Measurements from ENCODE around the gene KLHL6.
"Not testable (repeated sequence)": the region's sequence is repeated elsewhere in the genome, so short reads cannot be mapped to it uniquely, and the experiment has no call there.

Gene KLHL6

DNA sequence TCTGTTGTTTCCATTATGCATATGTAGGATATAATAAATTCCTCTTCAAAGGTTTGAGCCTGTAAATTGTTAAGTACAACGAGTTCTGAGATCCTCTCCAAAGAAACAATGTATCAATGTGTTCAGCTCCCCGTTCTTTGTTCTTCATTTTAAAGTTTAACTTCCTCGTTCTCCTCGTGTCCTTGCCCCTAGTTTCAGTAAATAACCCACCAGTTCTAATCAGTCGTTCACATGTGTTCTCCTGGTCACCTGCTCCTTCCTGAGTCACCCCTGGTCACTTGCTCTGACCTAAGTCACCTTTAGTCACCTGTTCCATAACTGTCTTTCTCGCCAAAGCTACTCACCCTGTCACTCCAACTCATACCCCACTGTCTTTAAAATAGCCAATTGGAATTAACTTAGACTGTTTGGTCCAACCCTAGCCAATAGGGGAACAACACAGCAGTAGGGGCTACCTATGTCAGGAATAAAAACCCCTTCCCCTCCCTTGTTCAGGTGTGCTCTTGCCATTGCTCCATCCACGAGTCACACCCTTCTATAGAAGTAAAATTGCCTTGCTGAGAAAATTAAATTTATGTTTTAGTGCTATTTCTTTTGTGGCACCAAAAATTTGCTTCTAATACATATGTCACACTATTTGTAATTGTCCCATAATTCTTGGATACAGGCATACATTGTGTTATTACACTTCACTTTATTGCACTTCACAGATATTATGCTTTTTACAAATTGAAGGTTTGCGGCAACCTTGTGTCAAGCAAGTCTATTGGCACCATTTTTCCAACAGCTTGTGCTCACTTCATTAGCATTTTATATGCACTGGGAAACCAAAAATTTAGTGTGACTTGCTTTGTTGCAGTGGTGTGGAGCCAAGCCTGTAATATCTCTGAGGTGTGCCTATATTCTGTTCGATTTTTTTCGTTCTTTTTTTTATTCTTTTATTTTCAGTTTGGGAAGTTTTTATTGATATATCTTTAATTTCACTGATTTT lies 111.8 kb downstream of the KLHL6 start:
- DNase-seq: no peak

DNA sequence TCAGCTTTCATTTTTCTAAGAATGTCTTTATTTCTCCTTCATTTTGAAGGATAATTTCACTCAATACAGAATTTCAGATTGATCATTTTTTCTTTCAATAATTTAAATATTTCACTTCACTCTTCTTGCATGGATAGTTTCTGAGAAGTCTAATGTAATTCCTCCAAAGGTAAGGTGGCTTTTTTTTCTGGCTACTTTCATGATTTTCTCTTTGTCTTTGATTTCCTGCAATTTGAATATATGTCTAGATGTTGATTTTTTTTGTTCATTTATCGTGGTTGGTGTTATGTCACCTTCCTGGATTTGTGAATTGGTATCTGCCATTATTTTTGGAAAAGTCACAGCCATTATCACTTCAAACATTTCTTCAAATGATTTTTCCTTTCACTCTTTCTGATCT lies 112.5 kb downstream of the KLHL6 start:
- DNase-seq: no peak

DNA sequence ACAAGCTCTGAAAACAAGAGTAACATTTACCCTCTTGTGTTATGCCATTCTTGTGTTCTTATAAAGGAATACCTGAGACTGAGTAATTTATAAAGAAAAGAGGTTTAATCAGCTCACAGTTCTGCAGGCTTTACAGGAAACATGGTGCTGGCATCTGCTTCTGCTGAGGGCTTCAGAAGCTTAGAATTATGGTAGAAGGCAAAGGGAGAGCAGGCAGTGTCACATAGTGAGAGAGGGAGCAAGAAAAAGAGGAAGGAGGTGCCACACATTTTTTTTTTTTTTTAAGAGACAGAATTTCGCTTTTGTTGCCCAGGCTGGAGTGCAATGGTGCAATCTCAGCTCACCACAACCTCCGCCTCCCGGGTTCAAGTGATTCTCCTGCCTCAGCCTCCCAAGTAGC lies 115.0 kb downstream of the KLHL6 start:
- DNase-seq: not testable (repeated sequence)

DNA sequence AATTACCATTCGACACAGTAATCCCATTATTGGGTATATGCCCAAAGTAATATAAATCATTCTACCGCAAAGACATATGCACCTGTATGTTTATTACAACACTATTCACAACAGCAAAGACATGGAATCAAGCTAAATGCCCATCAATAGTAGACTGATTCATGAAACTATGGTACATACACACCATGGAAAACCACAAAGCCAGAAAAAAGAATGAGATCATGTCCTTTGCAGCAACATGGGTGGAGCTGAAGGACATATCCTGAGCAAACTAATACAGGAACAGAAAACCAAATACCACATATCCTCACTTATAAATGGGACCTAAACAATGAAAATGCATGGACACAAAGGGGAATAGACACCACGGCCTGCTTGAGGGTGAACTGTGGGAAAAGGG lies 116.0 kb downstream of the KLHL6 start:
- no peak for DNase-seq

DNA sequence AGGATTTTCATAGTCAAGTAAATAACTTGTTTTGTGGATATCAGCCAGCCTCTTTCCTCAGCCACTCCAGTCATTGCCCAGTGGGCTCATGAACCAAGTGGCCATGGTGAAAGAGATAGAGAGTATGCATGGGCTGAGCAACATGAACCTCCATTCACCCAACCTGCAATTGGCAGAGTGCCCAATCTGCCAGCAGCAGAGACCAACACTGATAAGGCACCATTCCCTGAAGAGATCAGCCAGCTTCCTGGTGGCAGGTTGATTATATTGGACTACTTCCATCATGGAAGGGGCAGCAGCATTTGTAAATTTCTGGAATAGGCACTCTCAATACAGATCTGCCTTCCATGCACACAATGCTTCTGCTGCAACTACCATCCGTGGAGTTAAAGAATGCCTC lies 116.8 kb downstream of the KLHL6 start:
- no peak for DNase-seq

DNA sequence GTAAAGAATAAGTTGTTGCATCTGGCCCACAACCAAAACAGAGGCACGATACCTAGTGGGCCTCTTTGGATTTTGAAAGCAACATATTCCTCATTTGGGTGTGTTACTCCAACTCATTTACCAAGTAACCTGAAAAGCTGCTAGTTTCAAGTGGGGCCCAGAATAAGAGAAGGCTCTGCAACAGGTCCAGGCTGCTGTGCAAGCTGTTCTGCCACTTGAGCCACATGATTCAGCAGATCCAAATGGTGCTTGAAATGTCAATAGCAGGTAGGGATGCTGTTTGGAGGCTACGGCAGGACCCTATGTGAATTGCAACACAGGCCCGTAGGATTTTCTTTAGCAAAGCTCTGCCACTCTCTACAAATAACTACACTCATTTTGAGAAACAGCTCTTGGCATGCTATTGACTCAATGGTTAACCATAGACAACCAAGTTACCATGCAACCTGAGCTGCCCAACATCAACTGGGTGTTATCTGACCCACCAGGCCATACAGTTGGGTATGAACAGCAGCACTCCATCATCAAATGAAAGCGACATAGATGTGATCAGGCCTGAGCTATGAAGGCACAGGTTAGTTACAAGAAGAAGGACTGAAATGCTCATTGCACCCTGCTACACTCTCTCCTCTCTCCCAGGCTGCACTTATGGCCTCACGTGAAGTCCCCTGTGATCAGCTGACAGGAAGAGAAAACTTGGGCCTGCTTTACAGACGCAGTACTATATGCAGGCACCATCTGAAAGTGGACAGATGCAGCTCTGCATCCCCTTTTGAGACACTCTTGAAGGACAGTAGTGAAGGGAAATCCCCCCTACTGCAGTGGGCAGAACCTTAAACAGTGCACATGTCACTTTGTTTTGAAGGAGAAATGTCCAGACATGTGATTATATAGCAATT lies 117.6 kb downstream of the KLHL6 start:
- no peak for DNase-seq

Measured in right hindlimb (tissue), 1 donor.